NCI-H2196 treated with DMSO at 0.1 percent for 48 hours (cell line): ENCODE measurements around the gene DBH.
"Not testable (repeated sequence)": the region's sequence is repeated elsewhere in the genome, so short reads cannot be mapped to it uniquely, and the experiment has no call there.

Source experiments
- DNase-seq: peaks from one replicate; lab custom pipeline; 2025; ENCODE audit not compliant: unreplicated experiment; lab: John Stamatoyannopoulos, UW

DBH gene

DNA sequence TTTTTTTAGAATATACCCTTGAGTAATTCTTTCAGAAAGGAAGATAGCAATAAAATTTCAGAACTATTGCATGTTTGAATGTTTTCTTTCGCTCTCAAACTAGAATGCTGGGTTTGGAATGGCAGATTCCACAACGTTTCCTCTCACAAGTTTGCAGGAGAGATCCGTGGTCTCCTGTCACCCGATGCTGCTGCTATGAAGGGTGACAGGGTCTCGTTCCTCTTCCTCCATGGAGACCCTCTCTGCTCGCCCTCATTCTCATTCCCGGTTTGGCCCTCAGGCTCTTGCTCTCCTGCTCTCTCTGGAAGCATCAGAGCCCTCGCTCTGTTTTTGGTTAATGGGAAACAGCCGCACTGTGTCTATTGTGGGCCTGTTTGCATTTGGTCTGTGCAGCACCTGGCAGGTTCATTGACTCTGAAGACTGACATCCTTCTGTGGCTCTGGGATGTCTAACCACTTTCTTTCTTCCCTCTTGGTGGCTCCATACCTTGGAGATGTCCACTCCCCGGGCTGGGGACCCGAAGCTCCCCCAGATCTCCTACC is 14.4 kb upstream of the DBH start:
- no peak for DNase-seq

DNA sequence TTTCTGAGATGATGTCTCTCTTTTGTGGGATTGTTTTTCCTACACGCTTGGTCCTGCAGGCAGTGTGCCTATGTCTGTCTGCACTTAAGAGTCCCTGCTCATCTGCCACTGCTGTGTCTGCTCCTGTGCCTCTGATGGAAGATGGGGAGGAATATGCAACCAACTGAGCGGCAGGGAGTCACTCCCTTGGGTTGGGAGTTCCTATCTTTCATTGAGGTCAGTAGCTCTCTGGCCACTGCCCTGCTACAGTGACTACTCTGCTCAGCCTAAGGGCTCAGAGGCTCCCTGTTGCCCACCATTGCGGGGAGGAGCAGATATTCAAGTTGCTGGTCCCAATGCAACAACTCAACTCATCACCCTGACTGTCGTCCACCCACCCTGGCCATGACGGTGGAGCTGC is 13.6 kb upstream of the DBH start:
- no peak for DNase-seq

DNA sequence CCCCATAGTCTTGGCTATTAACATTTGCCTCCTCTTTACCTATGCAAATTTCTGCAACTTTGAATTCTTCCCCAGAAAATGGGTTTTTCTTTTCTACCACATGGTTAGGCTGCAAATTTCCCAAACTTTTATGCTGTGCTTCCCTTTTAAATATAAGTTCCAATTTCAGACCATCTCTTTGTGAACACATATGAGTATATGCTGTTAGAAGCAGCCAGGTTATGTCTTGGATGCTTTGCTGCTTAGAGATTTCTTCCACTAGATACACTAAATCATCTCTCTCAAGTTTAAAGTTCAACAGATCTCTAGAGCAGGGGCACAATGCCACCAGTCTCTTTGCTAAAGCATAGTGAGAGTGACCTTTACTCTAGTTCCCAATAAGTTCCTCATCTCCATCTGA is 10.2 kb upstream of the DBH start:
- DNase-seq, result not testable (repeated sequence)

DNA sequence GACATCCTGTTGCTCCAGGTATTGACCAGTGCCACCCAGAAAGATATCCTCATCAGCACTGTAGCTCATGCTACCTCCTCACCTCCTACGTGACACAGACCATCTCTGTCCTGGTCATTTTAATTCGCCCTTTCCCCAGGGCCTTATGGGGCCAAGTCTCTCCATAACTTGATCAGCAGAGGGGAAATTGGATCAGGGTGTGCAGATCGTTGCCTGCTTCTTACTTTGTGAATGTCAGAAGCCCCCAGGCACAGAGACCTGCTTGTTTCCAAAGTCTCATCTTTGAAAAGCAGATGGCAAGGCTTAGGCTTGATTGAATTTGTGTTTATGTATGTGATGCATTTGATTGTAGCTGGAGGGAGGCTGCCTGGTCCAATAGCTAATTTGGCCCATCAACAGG is 8.8 kb upstream of the DBH start:
- DNase-seq, result no peak

DNA sequence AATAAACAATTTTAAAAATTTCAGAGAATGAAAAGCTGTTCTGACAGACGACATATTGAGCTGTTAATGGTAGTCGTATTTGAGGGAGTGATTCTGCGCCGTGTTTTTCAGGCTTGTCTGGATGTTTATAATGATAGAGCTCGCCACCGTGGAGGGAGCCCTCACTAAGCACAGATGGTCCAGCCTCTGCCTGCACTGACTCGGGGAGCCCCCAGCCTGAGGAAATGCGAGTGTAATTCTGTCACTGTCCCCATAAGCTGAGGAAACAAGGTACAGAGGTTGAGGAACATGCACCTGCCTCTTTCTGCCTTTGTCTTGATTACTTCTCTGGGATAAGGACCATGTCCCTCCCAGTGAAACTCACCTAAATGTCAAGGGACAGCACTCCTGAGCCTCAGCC is 7.4 kb upstream of the DBH start:
- no peak for DNase-seq

DNA sequence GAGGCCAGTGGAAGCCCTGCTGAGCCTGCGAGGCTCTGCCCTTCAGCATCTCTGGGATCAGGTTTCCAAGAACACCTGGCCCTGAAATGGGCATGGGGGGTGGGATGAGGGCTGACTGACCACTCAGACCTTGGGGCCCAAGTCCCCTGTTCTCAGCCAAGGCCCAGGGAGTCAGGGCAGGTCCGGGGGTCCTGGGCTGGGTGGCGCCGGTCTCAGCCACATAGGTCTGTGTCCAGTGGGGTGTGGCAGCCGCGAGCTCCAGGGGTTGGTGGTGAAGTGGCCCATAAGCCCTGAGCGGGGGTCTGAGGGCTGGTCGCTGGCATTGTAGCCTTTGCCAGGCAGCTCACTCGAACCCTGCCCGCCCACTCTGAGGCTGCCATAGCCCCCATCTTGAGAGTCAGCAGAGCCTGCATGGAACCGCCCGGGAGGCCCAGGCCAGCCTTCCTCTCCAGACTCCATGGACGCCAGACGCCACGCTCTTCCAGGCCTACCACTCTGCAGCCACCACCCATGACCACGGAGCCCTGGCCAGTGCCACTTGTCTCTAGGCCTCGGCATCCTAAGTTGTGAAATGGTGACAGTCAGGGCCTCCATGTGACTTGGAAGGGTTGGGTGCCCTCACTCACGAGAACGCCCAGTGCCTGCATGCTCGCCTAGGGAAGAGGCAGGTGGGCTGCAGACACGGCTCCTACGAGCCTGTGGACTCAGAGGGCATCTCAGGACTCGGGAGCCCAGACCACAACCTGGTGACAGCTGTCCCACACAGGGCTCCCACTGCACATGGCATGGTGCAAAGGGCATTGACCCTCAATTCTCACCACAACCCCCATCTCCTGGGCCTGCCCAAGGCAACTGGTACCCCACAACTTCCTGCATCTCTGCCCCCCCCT is 6.7 kb upstream of the DBH start:
- DNase-seq, result no peak

DNA sequence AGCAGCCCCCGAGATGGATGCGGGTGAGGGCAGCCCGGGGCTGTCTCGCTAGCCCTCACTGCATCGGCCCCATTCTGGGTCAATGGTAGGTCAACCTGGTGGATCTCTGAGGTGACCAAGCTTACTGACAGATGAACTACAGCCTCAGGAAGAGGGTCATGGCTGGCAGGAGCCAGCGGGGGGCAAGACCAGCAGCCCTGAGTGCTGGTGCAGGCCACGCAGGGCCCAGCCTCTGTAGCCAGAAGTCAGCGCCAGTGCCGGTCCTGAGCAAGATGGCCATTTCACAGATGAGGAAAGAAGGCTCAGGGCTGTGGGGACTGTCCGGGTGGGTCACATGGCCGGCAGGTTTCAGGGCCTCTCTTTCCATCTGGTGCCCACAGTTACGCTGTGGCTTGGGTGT is 5.1 kb upstream of the DBH start:
- DNase-seq, result no peak

DNA sequence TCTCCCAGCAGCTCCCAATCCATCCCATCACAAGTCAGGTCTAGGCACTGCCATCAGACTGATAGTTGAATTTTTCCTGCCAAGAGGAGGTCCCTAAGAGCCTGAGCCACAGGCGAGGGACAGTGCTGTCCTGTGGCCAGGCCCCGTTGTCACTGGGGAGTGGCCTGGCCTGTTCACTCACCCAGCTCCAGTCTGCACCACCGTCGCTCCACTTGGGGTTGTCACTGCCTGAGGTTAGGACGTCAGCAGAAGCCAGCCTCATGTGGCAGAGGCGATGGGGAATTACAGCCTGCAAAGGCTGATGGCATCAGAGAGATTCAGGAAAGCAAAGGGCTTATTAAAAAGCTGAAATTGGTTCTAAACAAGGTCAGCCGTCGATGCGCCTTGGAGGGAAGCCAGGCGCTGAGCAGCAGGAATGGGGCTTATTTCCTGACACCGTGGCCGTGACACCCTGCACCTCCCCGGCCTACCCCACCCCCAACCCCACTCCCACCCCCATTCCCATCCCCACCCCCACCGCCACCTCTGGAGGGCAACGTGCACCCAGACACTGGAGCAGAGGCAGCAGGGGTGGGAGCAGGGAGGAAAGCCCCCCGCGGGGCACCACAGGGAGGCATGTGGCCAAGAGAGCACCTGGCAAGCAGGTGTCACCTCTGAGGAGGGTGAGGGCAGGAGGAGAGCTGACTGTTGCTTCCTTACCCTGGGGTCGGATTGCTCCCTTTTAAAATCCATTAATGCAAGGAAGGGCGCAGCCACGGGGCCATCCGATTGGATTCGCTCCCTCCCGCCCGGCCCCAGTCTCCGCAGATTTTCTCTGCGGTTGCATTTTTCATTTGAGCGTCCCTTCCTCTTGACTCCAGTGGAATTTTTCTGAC is 3.1 kb upstream of the DBH start:
- peak; percentile 56 for DNase-seq

DNA sequence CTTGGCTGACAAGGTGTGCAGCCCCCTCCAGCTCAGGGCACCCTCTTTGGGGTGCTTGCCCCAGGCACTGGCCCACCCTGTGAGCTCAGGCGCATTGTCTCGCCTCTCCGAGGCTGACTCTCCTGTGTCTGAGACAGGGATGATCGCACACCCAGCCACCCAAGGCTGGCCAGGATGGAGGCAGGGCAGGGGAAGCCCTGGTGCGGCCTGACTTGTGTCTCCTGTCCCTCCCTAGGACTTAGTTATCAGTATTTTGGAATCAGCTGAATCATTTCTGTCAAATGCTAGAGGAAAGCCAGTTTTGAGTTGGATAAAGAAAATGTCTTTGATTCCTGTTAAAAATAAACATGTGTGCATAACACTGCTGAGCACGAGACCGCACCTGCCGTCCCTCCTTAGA is 2.5 kb upstream of the DBH start:
- DNase-seq, result no peak

DNA sequence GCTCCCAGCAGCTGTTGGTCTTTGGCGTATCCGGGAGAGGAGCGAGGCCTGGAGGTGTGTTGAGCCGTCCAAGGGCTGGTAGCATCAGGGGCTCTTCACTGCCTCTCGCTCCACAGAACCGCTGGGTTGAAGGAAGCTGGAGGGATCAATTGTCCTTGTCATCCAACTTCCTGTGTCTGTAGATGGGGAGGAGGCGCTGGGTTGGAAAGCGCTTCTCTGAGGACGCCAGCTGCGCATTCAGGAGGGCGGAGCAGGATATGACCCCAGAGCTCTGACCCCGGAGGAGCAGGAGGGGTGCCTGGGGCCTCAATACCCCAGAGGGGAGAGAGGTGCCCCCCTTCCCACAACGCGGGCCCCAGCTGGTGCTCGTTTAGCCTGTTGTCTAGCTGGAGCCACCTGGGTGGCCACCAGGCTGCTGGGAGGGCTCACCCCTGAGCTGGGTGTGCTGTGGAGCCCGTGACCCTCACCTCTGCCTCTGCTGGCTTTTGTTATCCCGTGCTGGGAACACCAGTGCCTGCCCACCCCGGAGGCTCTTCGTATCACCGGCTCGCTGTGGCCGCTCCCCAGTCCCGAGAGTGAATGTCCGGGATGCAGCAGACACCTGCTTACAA is 2.0 kb upstream of the DBH start:
- DNase-seq, result peak; percentile 63

DNA sequence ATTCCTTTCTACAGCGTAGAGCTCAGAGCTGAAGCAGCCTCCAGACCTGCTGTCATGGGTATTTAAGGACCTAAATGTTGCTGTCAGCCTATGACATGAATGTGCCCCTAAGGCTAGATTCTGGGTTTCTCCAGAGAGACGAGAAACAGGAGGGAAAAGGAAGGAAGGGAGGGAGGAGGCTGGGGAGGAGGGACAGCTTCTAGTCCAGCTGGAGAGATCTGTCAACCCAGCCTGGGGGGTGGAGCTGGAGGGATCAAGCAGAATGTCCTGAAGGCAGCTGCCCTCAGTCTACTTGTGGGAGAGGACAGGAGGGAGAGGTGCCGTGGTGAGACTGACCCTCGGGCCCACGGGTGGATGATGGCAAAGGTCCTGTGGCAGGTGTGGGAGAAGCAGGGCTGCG is 1.1 kb upstream of the DBH start:
- no peak for DNase-seq

DNA sequence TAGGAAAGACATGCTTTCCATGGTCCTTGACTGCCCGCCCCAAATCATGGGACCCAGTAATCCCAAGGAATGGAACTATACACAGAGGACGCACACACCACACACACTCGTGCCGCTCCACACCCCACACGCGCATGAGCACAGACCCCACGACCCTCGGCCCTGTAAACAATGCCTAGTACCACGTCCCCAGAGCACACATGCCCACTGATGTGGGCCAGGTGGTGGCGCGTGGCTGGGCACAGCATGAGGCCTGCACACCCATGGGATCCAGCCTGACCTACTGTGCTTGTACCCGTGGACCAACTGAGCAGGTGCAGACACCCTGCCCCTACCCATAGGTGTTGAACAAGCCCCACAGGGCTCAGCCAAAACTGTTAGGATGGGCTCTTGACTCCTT is 739 bp downstream of the DBH start:
- no peak for DNase-seq

DNA sequence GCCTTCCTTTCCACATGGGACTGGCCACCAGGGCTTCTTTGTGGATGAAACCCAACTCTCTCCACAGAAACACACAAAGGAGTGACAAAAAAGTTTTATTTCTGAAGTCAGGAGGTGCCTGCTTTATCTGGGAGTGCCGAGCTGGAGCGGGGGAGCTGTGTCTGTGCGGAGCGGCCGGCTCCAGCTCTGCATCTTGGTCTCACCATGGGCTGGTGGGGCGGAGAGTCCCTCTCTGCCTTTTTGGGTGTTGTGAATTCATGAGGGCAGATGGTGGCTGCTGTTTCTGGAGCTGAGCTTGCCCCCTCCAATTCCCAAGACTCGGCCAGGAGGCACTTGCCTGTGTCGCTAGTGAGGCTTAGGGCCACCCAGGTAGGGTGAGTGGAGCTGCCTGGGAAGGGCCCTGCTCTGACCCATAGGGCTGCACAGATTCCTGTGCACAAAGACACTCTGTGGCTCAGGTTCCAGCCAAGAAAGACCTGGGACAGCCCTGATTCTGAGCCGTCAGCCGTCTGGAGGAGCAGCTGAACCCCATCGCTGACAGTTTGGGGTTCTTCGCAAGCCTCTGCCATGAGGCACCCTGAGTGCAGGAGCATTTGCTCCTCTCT is 1.4 kb downstream of the DBH start:
- no peak for DNase-seq

DNA sequence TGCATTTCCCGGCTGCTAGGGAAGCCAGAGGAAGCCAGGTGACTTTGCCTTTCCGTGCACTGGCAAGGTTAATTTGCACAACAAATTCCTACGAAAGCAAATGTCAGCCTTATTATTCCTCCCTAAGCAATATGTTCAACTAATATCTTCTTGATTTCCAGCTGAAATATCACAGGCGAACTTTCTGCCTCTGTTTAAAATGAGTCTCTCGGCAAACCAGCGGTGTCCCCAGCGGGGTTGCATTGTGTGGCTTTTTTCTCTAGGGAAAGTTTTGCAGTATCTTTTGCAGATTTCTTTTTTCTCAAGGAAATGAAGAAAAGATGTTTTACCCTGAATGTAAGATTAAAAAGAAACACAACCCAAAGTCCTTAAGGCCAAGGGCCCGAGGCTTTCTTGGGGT is 1.9 kb downstream of the DBH start:
- no peak for DNase-seq

DNA sequence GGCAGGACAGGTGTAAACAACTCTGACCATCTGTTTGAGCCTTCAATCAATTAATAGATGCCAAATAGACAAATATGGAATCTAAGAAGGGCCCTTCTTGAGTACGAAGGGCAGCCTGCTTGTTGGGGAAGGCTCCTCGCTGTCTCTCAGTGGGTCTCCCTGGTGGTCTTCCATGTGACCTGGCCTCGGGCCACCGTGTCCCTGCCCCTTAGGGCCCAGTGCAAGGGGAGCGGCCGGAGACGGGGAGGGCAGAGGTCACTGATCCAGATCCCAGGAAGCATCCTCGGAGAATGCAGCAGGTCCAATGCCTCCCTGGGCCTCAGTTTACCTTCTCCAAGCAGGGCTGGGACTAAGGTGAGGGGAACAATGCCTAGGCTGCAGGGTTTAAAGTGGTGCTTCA is 2.5 kb downstream of the DBH start:
- DNase-seq, result no peak

DNA sequence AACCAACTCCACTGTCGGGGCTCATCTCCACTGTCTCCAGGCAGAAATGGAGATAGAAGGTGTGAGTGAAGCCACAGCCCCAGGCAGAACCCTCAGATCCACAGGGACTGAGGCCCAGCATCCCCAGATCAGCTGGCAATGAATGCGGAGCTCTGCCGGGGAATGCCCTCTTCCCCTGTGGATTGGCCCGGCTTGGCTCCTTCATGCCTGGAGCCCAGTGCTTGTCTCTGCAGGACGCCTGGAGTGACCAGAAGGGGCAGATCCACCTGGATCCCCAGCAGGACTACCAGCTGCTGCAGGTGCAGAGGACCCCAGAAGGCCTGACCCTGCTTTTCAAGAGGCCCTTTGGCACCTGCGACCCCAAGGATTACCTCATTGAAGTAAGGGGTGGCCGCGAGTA is 3.5 kb downstream of the DBH start:
- no peak for DNase-seq

DNA sequence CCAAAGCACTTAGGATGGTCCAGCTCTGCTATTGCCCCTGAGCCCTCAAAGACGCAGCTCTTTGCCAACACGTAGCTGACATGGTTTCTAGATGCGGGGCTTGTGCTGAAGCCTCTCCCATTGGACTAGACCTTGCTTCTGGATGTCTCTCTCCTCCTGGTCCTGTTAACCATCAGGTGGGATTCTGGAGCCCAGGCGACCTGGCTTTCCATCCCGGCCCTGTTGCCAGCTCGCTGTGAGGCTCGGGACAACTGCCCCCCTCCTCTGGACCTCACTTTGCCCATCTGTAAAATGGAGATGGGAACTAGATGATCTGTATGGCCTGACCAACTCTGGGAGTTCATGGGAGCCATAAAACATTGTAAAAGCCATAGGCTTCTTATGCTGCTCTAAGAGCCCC is 4.0 kb downstream of the DBH start:
- DNase-seq, result no peak

DNA sequence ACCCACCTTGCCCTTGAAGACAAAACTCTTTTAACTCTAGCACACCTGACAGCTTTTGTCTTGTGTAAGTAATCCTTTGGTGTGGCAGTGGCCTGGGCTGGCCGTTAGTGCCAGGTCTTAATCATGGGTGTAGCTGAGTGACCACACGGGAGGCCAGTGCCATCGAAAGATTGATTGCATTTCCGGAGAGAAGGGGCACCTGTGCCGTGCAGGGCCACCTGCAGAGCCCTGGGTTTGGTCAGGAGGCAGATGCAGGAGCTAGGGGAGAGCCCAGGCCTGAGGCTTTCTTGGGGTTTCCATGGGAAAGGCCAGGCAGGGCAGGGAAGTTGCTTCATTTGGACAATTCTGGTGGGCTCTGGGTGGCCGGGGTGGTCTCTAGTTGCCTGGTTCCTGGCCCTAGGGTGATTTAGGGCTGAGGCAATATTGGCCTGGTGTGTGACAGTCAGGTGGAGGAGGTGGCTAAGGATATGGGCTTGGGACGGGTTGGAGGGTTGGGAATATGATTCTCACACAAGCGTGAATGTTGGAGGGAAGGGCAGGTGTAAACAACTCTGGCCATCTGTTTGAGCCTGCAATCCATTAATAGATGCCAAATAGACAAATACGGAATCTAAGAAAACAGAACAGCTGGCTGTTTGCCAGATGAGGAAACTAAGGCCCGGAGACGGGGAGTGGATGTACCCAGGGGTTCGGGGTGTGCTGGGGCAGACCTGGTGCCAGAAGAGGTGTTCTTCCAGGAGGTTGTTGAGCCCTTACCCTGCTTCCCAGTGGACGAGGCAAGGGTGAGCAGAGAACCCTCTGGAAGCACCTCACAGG is 4.6 kb downstream of the DBH start:
- DNase-seq, result no peak

DNA sequence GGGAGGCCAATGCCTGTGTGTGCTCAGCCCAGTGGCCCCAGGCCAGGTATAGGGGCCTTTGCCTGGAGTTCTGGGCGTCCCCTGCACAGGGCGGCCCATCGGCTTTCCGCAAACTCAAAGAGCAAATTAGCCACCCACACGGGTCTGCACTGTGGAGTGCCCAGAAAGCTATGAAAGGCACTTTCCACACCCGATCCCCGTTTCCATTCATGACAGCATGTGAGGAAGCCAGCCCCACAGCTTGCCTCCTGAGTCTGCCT is 5.2 kb downstream of the DBH start:
- DNase-seq, result no peak

DNA sequence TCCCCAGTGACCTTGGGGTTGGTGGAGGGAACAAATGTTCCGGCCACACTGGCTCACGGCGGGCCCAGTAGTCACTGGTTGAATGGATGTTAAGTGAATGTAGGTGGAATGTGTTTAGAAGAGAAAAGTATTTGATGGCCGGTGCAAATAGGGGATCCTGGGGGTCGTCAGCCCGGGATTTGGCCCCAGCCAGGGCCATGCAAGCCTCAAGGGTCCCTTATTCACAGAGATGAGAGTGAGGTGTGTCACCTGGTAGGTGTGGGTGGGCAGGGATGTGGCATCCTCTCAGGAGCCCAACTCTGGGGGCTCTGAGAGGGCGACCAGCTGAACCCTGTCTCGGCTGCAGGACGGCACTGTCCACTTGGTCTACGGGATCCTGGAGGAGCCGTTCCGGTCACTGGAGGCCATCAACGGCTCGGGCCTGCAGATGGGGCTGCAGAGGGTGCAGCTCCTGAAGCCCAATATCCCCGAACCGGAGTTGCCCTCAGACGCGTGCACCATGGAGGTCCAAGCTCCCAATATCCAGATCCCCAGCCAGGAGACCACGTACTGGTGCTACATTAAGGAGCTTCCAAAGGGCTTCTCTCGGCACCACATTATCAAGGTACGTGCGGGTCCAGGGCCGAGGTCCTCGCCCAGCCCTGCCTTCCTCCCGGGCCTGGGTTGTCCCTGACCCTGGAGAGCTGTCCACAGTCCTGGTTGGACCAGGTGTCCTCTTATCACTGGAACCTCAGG is 5.9 kb downstream of the DBH start:
- no peak for DNase-seq
